HG02642 (cell line): ENCODE results near the gene CYCS.

ENCODE experiments used
- ATAC-seq: cut with Tn5 transposase; IDR thresholded peaks from one replicate; pipeline ENCODE4 v1.9.1; 2021; ENCODE audit warnings: mild to moderate bottlenecking; ENCODE audit not compliant: unreplicated experiment, poor library complexity

The CYCS gene

GRCh38 chr7:25075459-25075858 is 49.6 kb downstream of the CYCS start:
- no peak for ATAC-seq

GRCh38 chr7:25073451-25073850 is 51.6 kb downstream of the CYCS start:
- no peak for ATAC-seq
